GM21786 (cell line): ENCODE results near the gene NUDC.

Experiments used
- ATAC-seq: cut with Tn5 transposase; IDR thresholded peaks from one replicate; pipeline ENCODE4 v1.9.1; 2021; ENCODE audit not compliant: unreplicated experiment

The NUDC gene

GRCh38 chr1:26950602-26951001 lies 29.1 kb downstream of the NUDC start:
- no peak for ATAC-seq

- ATAC-seq: no peak
These were observed 29.7 kb downstream of the NUDC start for GRCh38 chr1:26951216-26951615.

- ATAC-seq: no peak
These were observed 30.4 kb downstream of the NUDC start for GRCh38 chr1:26951821-26952497.

- no peak for ATAC-seq
These were observed 31.8 kb downstream of the NUDC start for GRCh38 chr1:26953374-26953773.

- no peak for ATAC-seq
These were observed 34.8 kb downstream of the NUDC start for GRCh38 chr1:26956321-26956720.

- ATAC-seq: no peak
These were observed 35.8 kb downstream of the NUDC start for GRCh38 chr1:26957306-26957705.

GRCh38 chr1:26959270-26959669 lies 37.7 kb downstream of the NUDC start:
- no peak for ATAC-seq

GRCh38 chr1:26959722-26960624 lies 38.4 kb downstream of the NUDC start, which contains the start of gene KDF1:
Gene KDF1 (minus strand): TSS chr1:26960468. CDS start chr1:26952380, 8,088 bp downstream.
- ATAC-seq: no peak

- no peak for ATAC-seq
These were observed 39.1 kb downstream of the NUDC start for GRCh38 chr1:26960625-26960966.

GRCh38 chr1:26961826-26962225 lies 40.3 kb downstream of the NUDC start:
- ATAC-seq: no peak

- ATAC-seq: no peak
These were observed 43.7 kb downstream of the NUDC start for GRCh38 chr1:26965213-26965612.

- ATAC-seq: no peak
These were observed 44.1 kb downstream of the NUDC start for GRCh38 chr1:26965628-26966027.

GRCh38 chr1:26970810-26971209 lies 49.3 kb downstream of the NUDC start:
- no peak for ATAC-seq

GRCh38 chr1:26971590-26971989 lies 50.0 kb downstream of the NUDC start:
- ATAC-seq: no peak

GRCh38 chr1:26972390-26972789 lies 50.8 kb downstream of the NUDC start:
- no peak for ATAC-seq

- no peak for ATAC-seq
These were observed 51.3 kb downstream of the NUDC start for GRCh38 chr1:26972821-26973220.

GRCh38 chr1:26976621-26977510 lies 55.3 kb downstream of the NUDC start:
- ATAC-seq: no peak

GRCh38 chr1:26978901-26979300 lies 57.4 kb downstream of the NUDC start:
- ATAC-seq: no peak

GRCh38 chr1:26981146-26981846 lies 59.8 kb downstream of the NUDC start:
- no peak for ATAC-seq

- ATAC-seq: no peak
These were observed 62.3 kb downstream of the NUDC start for GRCh38 chr1:26983863-26984262.

GRCh38 chr1:26984291-26984690 lies 62.7 kb downstream of the NUDC start:
- ATAC-seq: no peak
